ENCODE data around the gene TAC3.
"Not testable (repeated sequence)": the region's sequence is repeated elsewhere in the genome, so short reads cannot be mapped to it uniquely, and the experiment has no call there.

DNA sequence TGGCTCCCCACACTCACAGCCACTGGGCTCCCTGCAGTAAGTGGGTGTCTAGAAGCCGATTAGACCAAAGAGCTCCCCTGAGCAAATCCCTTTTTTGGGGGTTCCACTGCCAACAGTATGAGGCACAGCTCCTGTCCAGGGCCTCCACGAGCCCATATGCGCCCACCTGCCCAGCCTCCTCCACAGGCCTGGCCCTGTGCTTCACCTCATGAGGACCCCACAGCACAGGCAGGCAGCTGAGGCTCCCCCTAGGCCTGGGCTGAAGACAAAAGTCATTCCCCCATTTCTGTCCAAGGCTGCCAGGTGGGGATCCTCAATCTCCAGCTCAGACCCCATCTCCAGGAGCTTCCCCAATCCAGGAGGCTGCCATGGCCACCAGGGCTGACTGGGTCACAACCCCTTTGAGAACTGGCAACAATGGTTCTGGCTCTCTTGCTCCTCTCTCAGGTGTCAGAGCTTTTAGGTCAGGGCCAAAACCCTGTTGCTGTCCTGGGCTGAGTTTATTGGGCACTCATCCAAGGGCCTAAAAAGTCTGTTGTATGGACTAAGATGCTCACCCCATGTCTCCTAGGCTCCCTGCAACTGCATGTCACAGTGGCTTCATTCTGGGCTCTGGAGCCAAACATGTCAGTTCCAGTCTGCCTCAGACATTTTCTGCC lies 33.6 kb downstream of the TAC3 start:
- TF ChIP-seq, protein P1, sequence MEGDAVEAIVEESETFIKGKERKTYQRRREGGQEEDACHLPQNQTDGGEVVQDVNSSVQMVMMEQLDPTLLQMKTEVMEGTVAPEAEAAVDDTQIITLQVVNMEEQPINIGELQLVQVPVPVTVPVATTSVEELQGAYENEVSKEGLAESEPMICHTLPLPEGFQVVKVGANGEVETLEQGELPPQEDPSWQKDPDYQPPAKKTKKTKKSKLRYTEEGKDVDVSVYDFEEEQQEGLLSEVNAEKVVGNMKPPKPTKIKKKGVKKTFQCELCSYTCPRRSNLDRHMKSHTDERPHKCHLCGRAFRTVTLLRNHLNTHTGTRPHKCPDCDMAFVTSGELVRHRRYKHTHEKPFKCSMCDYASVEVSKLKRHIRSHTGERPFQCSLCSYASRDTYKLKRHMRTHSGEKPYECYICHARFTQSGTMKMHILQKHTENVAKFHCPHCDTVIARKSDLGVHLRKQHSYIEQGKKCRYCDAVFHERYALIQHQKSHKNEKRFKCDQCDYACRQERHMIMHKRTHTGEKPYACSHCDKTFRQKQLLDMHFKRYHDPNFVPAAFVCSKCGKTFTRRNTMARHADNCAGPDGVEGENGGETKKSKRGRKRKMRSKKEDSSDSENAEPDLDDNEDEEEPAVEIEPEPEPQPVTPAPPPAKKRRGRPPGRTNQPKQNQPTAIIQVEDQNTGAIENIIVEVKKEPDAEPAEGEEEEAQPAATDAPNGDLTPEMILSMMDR (IDR thresholded peaks at IDR 0.05 in 4 of 5, conservative IDR thresholded peaks at IDR 0.05 in 1 of 5): not testable (repeated sequence)
- not testable (repeated sequence) for TF ChIP-seq POLR2A (IDR thresholded peaks at IDR 0.05)

All from gastrocnemius medialis (tissue), 4 donors.